Vagina (tissue), 2 donors: ENCODE measurements around the gene JPH4. TPM values are rescaled to one million over a fixed set of nuclear protein-coding genes. Genes with fewer than 3 reads are reported as not detected.

Source experiments
- DNase-seq, 2 donors: peaks; one replicate each; pipeline ENCODE4 v3.0.0-alpha.2; 2017; ENCODE audit errors: extremely low spot score in 2 of 2
- H3K27ac ChIP-seq: fragments of 200-600 bp; sonication (generic); one replicate; pipeline ENCODE4 v1.5.1; 2019
- H3K27me3 ChIP-seq: fragments of 200-600 bp; sonication (generic); one replicate; pipeline ENCODE4 v1.5.1; 2019
- H3K36me3 ChIP-seq, 2 donors: fragments of 200-600 bp; sonication (generic); one replicate each; pipeline ENCODE4 v1.5.1; 2017 to 2019
- H3K4me1 ChIP-seq: fragments of 200-600 bp; sonication (generic); one replicate; pipeline ENCODE4 v1.5.1; 2019
- H3K4me3 ChIP-seq, 2 donors: fragments of 200-600 bp; sonication (generic); 1 replicate in 1 of 2; 2 replicates in 1 of 2; pipeline ENCODE4 v1.5.1; 2016 to 2019
- H3K9me3 ChIP-seq: fragments of 200-600 bp; sonication (generic); one replicate; pipeline ENCODE4 v1.5.1; 2019
- POLR2A ChIP-seq, 2 donors: fragments of 450-650 bp; IDR thresholded peaks; one replicate each; pipeline ENCODE4 v1.6.1; 2017; ENCODE audit warnings: antibody characterized with exemption in 2 of 2, mild to moderate bottlenecking in 2 of 2, moderate library complexity in 2 of 2
- POLR2AphosphoS5 ChIP-seq, 2 donors: sonication (generic); formaldehyde crosslinking; IDR thresholded peaks; one replicate each; pipeline ENCODE4 v1.9.0; 2017; ENCODE audit warnings: antibody characterized with exemption in 2 of 2, mild to moderate bottlenecking in 2 of 2, low read depth in 1 of 2; ENCODE audit not compliant: insufficient read depth in 1 of 2
- intact Hi-C: fragments of 100-400 bp; cut with DNase I; formaldehyde crosslinking; loops from one replicate; pipeline ENCODE4 v1.15.1; 2023
- total RNA-seq: library from RNA; depleted of rRNA; stranded (reverse); fragments of >200 nt; gene quantifications from one replicate; pipeline ENCODE4 v1.2.3, GENCODE V29; 2016
- TF ChIP-seq, protein P1 (sequence below), 3 experiments: fragments of 450-650 bp in 2 of 3; fragments of 200-600 bp in 1 of 3; sonication (generic) in 1 of 3; IDR thresholded peaks; one replicate each; pipeline ENCODE4 v1.5.1; 2017 to 2019; ENCODE audit warnings: antibody characterized with exemption in 3 of 3, mild to moderate bottlenecking in 2 of 3, moderate library complexity in 2 of 3

JPH4 gene
- total RNA-seq, 1 donor from 2014 or later, result 10.6 TPM

DNA sequence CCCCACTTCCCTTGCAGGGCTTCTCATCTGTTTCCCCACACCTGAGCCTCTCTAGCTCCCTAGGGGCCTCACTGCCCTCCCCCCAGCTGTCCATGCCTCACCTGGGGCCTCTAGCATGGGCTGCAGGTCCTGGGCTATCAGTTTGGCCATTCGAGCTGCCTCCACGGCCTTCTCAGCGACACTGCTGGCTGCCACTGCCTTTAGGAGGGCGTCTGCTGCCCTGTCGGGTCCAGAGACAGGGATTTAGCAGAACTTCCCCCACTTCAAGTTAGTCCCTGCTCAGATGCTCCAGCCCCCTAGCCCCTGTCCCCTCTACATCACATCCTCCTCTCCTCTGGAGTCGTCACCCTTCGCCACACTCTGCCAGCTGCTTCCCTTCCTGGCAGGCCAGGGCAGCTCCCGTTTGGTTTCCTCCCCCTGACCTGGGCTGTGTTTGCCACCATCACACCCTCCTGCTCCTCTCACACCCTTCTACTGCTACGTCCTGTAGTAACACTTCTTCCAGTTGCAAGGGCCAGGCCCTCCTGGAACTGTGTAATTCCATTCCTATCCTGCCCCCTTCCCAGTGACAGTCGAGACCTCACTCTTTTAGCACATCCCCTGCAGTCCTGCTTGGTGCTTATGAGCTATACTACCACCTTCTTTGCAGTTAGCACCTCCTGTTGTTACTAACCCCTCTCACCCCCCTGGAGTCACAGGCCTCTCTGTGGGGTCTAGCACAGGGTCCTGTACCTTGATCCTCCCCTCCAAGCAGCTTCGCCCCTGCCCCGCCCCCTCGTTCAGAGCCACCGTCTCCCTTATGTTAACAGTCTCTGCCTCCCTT is 6.7 kb downstream of the JPH4 start:
- H3K27ac ChIP-seq, result no peak overlapping the region
- intact Hi-C loops, result no loop called here
- no peaks in the 10 kb centered on the region for H3K9me3 ChIP-seq
- TF ChIP-seq POLR2A (IDR thresholded peaks at IDR 0.05), result no peak
- TF ChIP-seq POLR2AphosphoS5 (IDR thresholded peaks at IDR 0.05; ENCODE audit: insufficient read depth in 1 of 2, low read depth in 1 of 2), result no peak
- TF ChIP-seq, protein P1, sequence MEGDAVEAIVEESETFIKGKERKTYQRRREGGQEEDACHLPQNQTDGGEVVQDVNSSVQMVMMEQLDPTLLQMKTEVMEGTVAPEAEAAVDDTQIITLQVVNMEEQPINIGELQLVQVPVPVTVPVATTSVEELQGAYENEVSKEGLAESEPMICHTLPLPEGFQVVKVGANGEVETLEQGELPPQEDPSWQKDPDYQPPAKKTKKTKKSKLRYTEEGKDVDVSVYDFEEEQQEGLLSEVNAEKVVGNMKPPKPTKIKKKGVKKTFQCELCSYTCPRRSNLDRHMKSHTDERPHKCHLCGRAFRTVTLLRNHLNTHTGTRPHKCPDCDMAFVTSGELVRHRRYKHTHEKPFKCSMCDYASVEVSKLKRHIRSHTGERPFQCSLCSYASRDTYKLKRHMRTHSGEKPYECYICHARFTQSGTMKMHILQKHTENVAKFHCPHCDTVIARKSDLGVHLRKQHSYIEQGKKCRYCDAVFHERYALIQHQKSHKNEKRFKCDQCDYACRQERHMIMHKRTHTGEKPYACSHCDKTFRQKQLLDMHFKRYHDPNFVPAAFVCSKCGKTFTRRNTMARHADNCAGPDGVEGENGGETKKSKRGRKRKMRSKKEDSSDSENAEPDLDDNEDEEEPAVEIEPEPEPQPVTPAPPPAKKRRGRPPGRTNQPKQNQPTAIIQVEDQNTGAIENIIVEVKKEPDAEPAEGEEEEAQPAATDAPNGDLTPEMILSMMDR (IDR thresholded peaks at IDR 0.05), result no peak
- no peak for DNase-seq
- peaks cover 3% of the 10 kb centered on the region for H3K27me3 ChIP-seq
- H3K4me3 ChIP-seq, result no peak overlapping the region
- H3K4me1 ChIP-seq, result peaks cover 23% of the 10 kb centered on the region
- H3K36me3 ChIP-seq, result no peaks in the 10 kb centered on the region

DNA sequence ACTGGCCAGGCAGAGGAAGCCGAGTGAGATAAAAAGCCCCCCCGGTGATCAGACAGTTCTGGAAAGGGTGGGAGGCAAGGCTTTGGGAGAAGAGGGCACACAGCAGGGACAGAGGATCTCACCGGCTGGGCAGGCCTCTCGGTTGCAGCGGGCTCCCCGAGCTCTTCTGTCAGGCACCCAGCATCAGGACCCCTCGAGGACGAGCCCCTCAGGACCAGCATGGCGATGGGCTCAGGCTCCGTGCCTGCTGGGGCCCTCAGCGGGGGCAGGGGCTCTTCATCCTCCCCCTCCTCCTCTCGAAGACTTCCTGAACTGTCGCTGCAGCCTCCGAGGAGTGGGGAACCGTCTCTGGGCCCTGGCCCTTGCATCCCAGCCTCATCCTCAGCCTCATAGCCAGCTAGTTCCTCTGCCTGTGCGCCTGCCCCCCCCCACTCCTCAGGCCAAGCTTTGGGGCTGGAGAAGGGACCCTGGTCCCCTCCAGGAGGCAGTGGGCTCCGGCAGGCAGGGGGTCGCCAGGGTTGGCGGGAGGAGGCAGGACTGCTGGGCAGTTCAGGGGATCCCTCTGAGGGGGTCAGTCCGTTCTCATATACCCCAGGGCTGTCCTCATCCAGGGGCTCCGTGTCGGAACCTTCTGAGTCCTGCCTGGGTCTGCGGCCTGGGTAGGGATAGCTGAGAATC is 7.6 kb downstream of the JPH4 start:
- TF ChIP-seq POLR2AphosphoS5 (IDR thresholded peaks at IDR 0.05; ENCODE audit: insufficient read depth in 1 of 2, low read depth in 1 of 2) (no peak), POLR2A (IDR thresholded peaks at IDR 0.05) (no peak)
- TF ChIP-seq, protein P1 (IDR thresholded peaks at IDR 0.05), result no peak
- no peak for DNase-seq
- no peaks in the 10 kb centered on the region for H3K27me3 ChIP-seq

DNA sequence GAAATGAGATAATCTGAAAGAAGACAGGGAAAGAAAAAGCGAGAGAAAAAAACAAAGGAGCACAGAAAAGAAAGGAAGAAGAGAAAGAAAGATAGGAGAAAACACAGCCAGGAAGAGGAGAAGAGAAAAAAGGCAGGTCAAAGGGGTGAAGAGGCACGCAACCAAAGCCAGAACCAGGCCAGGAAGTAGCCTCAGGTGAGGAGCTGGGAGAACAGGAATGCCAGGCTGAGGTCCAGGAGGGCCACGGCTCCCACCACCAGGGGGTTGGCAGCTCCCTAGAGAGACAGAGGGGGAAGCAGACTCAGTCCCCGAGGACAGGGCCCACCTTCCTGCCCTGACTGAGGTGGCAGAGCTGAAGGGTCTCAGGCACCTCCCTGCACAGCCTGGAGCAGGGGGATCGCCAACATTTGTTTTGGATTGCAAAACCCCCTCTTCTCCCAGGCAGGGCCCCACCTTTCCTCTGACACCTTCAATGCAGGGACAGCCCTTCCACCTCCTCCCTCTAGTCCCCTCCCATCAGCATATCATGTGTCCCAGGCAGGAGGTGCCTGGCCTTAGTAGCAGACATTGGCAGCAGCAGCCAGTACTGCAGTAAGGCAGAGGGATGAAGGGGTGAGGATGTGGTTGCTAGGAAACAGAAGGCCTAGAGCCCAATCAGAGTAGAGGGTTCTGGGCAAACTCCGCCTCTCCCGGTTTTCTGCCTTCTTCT is 9.0 kb downstream of the JPH4 start:
- H3K9me3 ChIP-seq, result no peaks in the 10 kb centered on the region
- H3K4me3 ChIP-seq, result no peak overlapping the region
- intact Hi-C loops, result no loop called here
- TF ChIP-seq, protein P1 (IDR thresholded peaks at IDR 0.05), result no peak
- TF ChIP-seq POLR2A (IDR thresholded peaks at IDR 0.05), result no peak
- TF ChIP-seq POLR2AphosphoS5 (IDR thresholded peaks at IDR 0.05; ENCODE audit: insufficient read depth in 1 of 2, low read depth in 1 of 2), result no peak
- no peak for DNase-seq
- H3K36me3 ChIP-seq, result no peaks in the 10 kb centered on the region
- H3K4me1 ChIP-seq, result peaks cover 23% of the 10 kb centered on the region
- H3K27me3 ChIP-seq, result no peaks in the 10 kb centered on the region
- no peak overlapping the region for H3K27ac ChIP-seq

More for the DNA sequence above, 7.6 kb downstream of the JPH4 start:
- no peaks in the 10 kb centered on the region for H3K9me3 ChIP-seq
- no peak overlapping the region for H3K27ac ChIP-seq
- H3K4me3 ChIP-seq, result no peak overlapping the region
- H3K4me1 ChIP-seq, result peaks cover 23% of the 10 kb centered on the region
- intact Hi-C loops, result no loop called here
- H3K36me3 ChIP-seq, result no peaks in the 10 kb centered on the region

DNA sequence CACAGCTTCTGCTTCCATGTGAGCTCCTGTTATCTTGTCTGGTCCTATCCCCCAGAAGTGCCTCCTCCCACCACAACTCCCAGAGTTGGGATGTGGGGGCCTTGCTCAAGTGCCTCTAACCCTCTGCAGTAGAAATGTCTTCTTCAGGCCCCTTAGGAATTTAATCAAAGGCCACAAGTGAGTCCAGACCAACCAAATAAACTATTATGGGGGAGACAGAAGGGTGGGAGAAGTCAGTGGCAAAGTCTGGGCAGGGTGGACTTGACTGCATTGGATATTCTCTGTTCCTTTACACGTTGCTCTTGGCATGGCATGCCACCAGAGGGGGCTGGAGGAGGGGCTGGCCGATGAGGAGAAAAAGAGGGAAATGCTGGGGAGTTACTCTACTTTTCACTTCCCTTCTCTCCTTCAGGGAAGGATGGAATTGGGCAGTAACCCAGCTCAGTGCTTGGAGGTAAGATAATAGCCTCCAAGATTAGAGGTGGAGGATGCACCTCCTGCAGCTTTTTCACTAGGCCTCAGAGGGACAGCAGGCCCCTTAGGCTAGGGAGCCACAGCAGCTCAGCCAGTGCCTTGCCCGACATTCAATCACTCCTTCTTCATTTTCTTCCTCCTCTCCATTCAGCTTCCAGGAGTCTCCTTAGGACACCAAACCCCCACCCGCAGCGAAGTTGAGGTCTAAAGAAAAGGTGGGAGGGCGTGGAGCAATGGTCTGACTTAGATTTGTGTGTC is 9.8 kb downstream of the JPH4 start:
- peaks cover 23% of the 10 kb centered on the region for H3K4me1 ChIP-seq
- TF ChIP-seq, protein P1 (IDR thresholded peaks at IDR 0.05), result no peak
- no peak for TF ChIP-seq POLR2AphosphoS5 (IDR thresholded peaks at IDR 0.05; ENCODE audit: insufficient read depth in 1 of 2, low read depth in 1 of 2)
- TF ChIP-seq POLR2A (IDR thresholded peaks at IDR 0.05), result no peak
- intact Hi-C loops, result no loop called here
- H3K36me3 ChIP-seq, result peaks cover 0 to 2% of the 10 kb centered on the region in 2 donors
- DNase-seq, result no peak
- H3K27ac ChIP-seq, result no peak overlapping the region
- no peaks in the 10 kb centered on the region for H3K27me3 ChIP-seq
- no peak overlapping the region for H3K4me3 ChIP-seq
- no peaks in the 10 kb centered on the region for H3K9me3 ChIP-seq
